Parathyroid adenoma (tissue), 2 donors: ENCODE data around the gene LAMP5.

Experiments
- H2AFZ ChIP-seq: fragments of 300-600 bp; sonication (generic); one replicate; pipeline ENCODE4 v1.7.0; 2017; ENCODE audit warnings: antibody characterized with exemption, mild to moderate bottlenecking
- H3K27ac ChIP-seq: fragments of 300-600 bp; sonication (generic); one replicate; pipeline ENCODE4 v1.7.0; 2017
- H3K27me3 ChIP-seq: fragments of 300-600 bp; sonication (generic); one replicate; pipeline ENCODE4 v1.7.0; 2017; ENCODE audit warnings: low read length; ENCODE audit not compliant: control insufficient read depth, insufficient read depth
- H3K36me3 ChIP-seq: fragments of 300-600 bp; sonication (generic); one replicate; pipeline ENCODE4 v1.7.0; 2017; ENCODE audit warnings: low read length; ENCODE audit not compliant: control insufficient read depth, insufficient read depth
- H3K4me1 ChIP-seq: fragments of 300-600 bp; sonication (generic); one replicate; pipeline ENCODE4 v1.7.0; 2017; ENCODE audit warnings: control low read depth
- H3K4me2 ChIP-seq: fragments of 300-600 bp; sonication (generic); one replicate; pipeline ENCODE4 v1.7.0; 2017; ENCODE audit warnings: low read length
- H3K4me3 ChIP-seq: fragments of 300-600 bp; sonication (generic); one replicate; pipeline ENCODE4 v1.7.0; 2017; ENCODE audit warnings: low read depth, low read length
- H3K79me2 ChIP-seq: fragments of 300-600 bp; sonication (generic); one replicate; pipeline ENCODE4 v1.7.0; 2017; ENCODE audit warnings: control low read depth
- H3K9ac ChIP-seq: fragments of 300-600 bp; sonication (generic); one replicate; pipeline ENCODE4 v1.7.0; 2017; ENCODE audit warnings: mild to moderate bottlenecking
- H3K9me3 ChIP-seq: fragments of 300-600 bp; sonication (generic); one replicate; pipeline ENCODE4 v1.7.0; 2017; ENCODE audit warnings: low read length; ENCODE audit not compliant: control insufficient read depth
- TF ChIP-seq, protein P1 (sequence below): fragments of 300-600 bp; sonication (generic); IDR thresholded peaks from one replicate; pipeline ENCODE4 v1.7.0; 2017; ENCODE audit warnings: antibody characterized with exemption, mild to moderate bottlenecking
- donor health status: primary hyperparathyroidism.

The LAMP5 gene

DNA sequence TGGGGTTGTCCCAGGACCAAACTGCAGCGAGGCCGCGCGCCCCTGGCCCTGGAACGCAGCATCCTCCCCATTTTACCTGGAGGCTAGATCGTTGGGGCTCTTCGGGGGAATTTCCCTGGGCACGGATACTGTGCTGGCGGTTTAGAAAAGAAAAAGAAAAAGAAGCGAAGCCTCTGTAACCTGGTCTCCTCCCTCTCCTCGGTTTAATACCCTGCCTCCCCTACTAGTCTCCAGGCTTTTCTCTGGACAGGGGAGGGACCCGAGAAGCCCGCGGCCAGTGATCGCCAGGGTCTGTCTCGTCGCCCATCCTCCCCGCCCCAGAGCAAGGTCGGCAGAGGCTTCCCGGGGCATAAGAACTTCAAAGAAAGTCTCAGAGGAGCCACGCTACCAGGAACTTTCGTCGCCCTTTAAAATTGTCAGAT is 6.1 kb upstream of the LAMP5 start:
- Histone ChIP-seq H3K27me3 (no peaks in the 10 kb centered on the region), H3K9ac (no peak overlapping the region), H3K9me3 (no peaks in the 10 kb centered on the region), H3K4me3 (no peak overlapping the region), H2AFZ (no peak overlapping the region), H3K4me2 (no peak overlapping the region), H3K4me1 (no peaks in the 10 kb centered on the region), H3K36me3 (no peaks in the 10 kb centered on the region), H3K79me2 (no peaks in the 10 kb centered on the region), H3K27ac (no peak overlapping the region)
- TF ChIP-seq, protein P1, sequence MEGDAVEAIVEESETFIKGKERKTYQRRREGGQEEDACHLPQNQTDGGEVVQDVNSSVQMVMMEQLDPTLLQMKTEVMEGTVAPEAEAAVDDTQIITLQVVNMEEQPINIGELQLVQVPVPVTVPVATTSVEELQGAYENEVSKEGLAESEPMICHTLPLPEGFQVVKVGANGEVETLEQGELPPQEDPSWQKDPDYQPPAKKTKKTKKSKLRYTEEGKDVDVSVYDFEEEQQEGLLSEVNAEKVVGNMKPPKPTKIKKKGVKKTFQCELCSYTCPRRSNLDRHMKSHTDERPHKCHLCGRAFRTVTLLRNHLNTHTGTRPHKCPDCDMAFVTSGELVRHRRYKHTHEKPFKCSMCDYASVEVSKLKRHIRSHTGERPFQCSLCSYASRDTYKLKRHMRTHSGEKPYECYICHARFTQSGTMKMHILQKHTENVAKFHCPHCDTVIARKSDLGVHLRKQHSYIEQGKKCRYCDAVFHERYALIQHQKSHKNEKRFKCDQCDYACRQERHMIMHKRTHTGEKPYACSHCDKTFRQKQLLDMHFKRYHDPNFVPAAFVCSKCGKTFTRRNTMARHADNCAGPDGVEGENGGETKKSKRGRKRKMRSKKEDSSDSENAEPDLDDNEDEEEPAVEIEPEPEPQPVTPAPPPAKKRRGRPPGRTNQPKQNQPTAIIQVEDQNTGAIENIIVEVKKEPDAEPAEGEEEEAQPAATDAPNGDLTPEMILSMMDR: no peak

DNA sequence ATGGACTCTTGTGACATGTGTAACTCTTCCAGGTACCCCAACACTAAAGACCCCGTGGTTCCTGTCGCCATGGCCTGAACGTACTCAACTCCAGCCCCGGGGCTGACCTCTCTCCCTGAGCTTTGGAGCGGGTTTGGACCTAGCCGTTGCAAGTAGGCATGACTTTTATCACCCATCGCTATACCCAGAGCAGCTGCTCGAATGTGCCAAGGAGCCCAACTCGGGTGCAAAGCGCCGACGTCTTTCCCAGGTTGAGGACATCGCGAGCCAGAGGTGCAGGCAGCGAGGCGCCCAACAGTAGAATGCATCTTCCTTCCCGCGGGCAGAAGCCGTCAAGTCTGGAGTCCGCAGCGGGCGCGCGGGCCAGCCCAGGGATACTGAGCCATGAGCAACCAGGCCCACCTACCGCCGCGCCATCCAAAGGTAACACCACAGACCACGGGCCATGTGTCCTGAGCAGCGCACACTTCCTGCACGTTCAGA is 5.7 kb upstream of the LAMP5 start:
- Histone ChIP-seq H3K27ac (no peak overlapping the region), H3K36me3 (no peaks in the 10 kb centered on the region), H3K4me1 (no peaks in the 10 kb centered on the region), H3K27me3 (no peaks in the 10 kb centered on the region), H3K4me2 (no peak overlapping the region), H2AFZ (no peak overlapping the region), H3K9me3 (no peaks in the 10 kb centered on the region), H3K9ac (no peak overlapping the region), H3K79me2 (no peaks in the 10 kb centered on the region), H3K4me3 (no peak overlapping the region)
- TF ChIP-seq, protein P1: no peak

DNA sequence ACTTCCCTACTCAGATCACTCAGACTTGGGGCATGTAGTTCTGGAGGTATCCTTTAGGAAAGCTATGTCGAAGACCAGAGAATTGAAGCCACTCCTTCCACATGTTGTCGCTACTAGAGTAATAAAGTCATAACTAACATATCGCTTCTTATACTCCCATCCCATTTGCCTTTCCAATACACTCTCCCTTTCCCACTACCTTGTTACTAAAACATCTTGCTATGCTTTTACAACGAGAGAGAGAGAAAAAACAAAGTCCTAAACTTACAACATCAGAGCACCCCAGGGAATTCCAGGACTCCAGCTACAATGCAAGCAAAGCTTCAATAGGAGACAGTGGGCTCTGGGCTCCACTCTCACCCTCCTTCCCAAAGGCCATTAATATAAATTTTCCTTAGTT is 5.1 kb upstream of the LAMP5 start:
- Histone ChIP-seq H3K27me3 (no peaks in the 10 kb centered on the region), H3K79me2 (no peaks in the 10 kb centered on the region), H3K4me1 (no peaks in the 10 kb centered on the region), H3K27ac (no peak overlapping the region), H3K9ac (no peak overlapping the region), H3K36me3 (no peaks in the 10 kb centered on the region), H2AFZ (no peak overlapping the region), H3K4me3 (no peak overlapping the region), H3K9me3 (no peaks in the 10 kb centered on the region), H3K4me2 (no peak overlapping the region)
- TF ChIP-seq, protein P1: no peak

DNA sequence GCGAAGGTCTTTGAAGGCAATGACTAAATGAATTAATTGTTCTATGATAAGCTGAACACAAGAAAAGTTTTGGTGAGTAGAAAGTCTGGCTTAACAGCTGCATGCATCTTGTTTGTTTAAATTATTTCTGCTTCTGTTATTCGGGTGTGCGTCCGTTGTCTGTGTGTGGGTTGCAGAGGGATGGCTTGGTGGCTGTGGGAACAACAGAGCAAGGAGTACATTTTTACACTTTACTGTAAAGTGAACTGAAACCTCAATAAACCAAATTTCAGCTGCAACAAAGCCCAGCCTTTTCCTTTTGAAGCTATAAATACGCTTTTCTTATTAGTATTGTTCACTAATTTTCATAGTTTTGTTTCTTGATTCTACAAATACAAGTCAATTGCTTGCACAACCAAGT is 3.5 kb upstream of the LAMP5 start:
- H3K79me2 ChIP-seq: no peaks in the 10 kb centered on the region
- TF ChIP-seq, protein P1: no peak
- no peaks in the 10 kb centered on the region for H3K36me3 ChIP-seq
- no peak overlapping the region for H3K4me3 ChIP-seq
- no peak overlapping the region for H3K9ac ChIP-seq
- no peak overlapping the region for H3K27ac ChIP-seq
- no peak overlapping the region for H2AFZ ChIP-seq
- H3K9me3 ChIP-seq: no peaks in the 10 kb centered on the region
- H3K27me3 ChIP-seq: no peaks in the 10 kb centered on the region
- H3K4me1 ChIP-seq: no peaks in the 10 kb centered on the region
- H3K4me2 ChIP-seq: no peak overlapping the region

DNA sequence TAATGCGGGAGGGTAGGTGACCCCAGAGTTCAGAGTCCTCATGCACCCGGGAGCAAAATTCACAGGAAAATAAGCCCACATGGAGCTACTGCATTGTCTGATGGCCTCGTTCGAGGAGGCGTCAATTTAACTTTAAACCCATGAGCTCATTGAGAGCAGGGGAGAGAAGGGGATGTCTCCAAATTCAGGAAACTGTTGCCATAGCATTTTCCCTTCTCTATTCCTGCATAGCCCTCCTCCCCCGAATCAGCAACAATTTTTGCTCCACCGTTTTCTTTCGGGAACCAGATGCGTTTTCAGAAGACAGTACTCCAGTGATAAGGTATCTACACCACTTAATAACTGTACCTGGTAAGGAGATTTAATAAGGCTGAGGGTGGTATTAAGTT is 324 bp upstream of the LAMP5 start:
- Histone ChIP-seq H3K79me2 (no peaks in the 10 kb centered on the region), H3K36me3 (no peaks in the 10 kb centered on the region), H3K9ac (no peak overlapping the region), H2AFZ (no peak overlapping the region), H3K27me3 (no peaks in the 10 kb centered on the region), H3K4me1 (no peaks in the 10 kb centered on the region), H3K4me2 (no peak overlapping the region), H3K4me3 (no peak overlapping the region), H3K9me3 (no peaks in the 10 kb centered on the region), H3K27ac (no peak overlapping the region)
- TF ChIP-seq, protein P1: no peak
